Heart left ventricle (tissue), 16 donors: ENCODE results near the gene NALCN. TPM values are rescaled to one million over a fixed set of nuclear protein-coding genes. Genes with fewer than 3 reads are reported as not detected.

Experiments
- ATAC-seq, 4 donors: fragments of 200-7000 bp; cut with Tn5 transposase; one replicate each; pipeline ENCODE4 v1.9.1; 2020 to 2022; ENCODE audit warnings: moderate library complexity in 4 of 4, mild to moderate bottlenecking in 3 of 4, moderate number of reproducible peaks in 1 of 4
- DNase-seq, 5 donors: peaks; one replicate each; pipeline ENCODE4 v3.0.0-alpha.2; 2020
- H3K27ac ChIP-seq, 12 donors: fragments of 200-600 bp; sonication (generic) in 4 of 12; one replicate each; pipeline versions ENCODE4 v1.5.0 to v1.8.0; 2016 to 2022; ENCODE audit warnings: mild to moderate bottlenecking in 2 of 12
- H3K27me3 ChIP-seq, 9 donors: fragments of 200-600 bp; sonication (generic) in 2 of 9; one replicate each; pipeline versions ENCODE4 v1.5.1 to v1.8.0; 2016 to 2022; ENCODE audit warnings: mild to moderate bottlenecking in 3 of 9
- H3K36me3 ChIP-seq, 9 donors: fragments of 200-600 bp; sonication (generic) in 2 of 9; one replicate each; pipeline versions ENCODE4 v1.5.0 to v1.8.0; 2018 to 2022; ENCODE audit warnings: mild to moderate bottlenecking in 2 of 9
- H3K4me1 ChIP-seq, 12 donors: fragments of 200-600 bp; sonication (generic) in 4 of 12; one replicate each; pipeline versions ENCODE4 v1.5.0 to v1.8.0; 2016 to 2022; ENCODE audit warnings: mild to moderate bottlenecking in 3 of 12
- H3K4me3 ChIP-seq, 12 donors: fragments of 200-600 bp; sonication (generic) in 4 of 12; one replicate each; pipeline versions ENCODE4 v1.5.0 to v1.8.0; 2017 to 2022; ENCODE audit warnings: mild to moderate bottlenecking in 9 of 12, moderate library complexity in 4 of 12
- H3K9me3 ChIP-seq, 12 donors: fragments of 200-600 bp; sonication (generic) in 4 of 12; one replicate each; pipeline versions ENCODE4 v1.5.0 to v1.8.0; 2016 to 2022; ENCODE audit warnings: mild to moderate bottlenecking in 1 of 12
- POLR2A ChIP-seq, 2 donors: fragments of 450-650 bp; IDR thresholded peaks; one replicate each; pipeline ENCODE4 v1.6.1; 2017; ENCODE audit warnings: antibody characterized with exemption in 2 of 2, mild to moderate bottlenecking in 2 of 2, moderate library complexity in 2 of 2
- WGBS, 4 donors: extraction: QIAGEN DNeasy Blood & Tissue Kit in 2 of 4; methylation state at CpG; one replicate each; pipeline versions ENCODE4 v1.1.5 to v1.1.7; 2013 to 2018; 5-methylcytosine and 5-hydroxymethylcytosine counted together
- intact Hi-C, 10 donors: fragments of 100-400 bp; cut with DNase I; formaldehyde crosslinking; loops; one replicate each; pipeline versions ENCODE4 v1.11.1 to v1.14.2; 2022
- polyA plus RNA-seq, 2 donors: library from polyadenylated mRNA; stranded (reverse); fragments of 200-250 nt; gene quantifications; one replicate each; pipeline ENCODE4 v1.2.3, GENCODE V29; 2013
- total RNA-seq, 9 donors: library from RNA; depleted of rRNA in 2 of 9; stranded (reverse); fragments of >200 nt in 2 of 9; fragmentation: NEBNext Ultra II Directional in 3 of 9; extraction: Animal tissue kit (Norgen Biotek cat#: 25700) in 3 of 9; gene quantifications; one replicate each; pipeline versions ENCODE4 v1.1.0 to v1.2.4, GENCODE V29; 2016 to 2023
- TF ChIP-seq, protein P1 (sequence below), 12 donors: fragments of 200-600 bp; sonication (generic) in 4 of 12; IDR thresholded peaks; one replicate each; pipeline versions ENCODE4 v1.5.0 to v1.8.0; 2018 to 2022; ENCODE audit warnings: antibody characterized with exemption in 12 of 12, mild to moderate bottlenecking in 5 of 12
- donor health status: ischemic (EF 13 %, LVEDD 7.1; RV severe dilation, severe dysfunction).
- donor health status: healthy with polysubstance abuse.
- donor health status: DM: no; HTN: yes; CAD: no.
- donor health status: DM: no; HTN: no; CAD: no.
- donor health status: ischemic (EF 25% LVEDD 6.9; RV normal size, moderate dysfunction).
- donor health status: ischemic (EF 25% LVEDD 5.7; RV mildly dilated, moderate dysfunction).
- donor health status: healthy.
- donor health status: DM: yes; HTN: yes; CAD: no.
- donor health status: ischemic (EF 35%, LVEDD 5.7; RV mildly dilated, moderate dysfunction).
- donor health status: nonischemic (EF 11% LVEDD 7.7; RV severe dilation, severe dysfunction).
- donor health status: DM: yes; HTN: yes; CAD: no.
- donor health status: PGD.
- donor health status: ischemic (EF 29% LVEDD 5.4; RV normal size, mild dysfunction).
- donor health status: nonischemic (EF 23%, LVEDD 6.1; RV moderate dilation, normal function).

NALCN gene
- total and polyA plus RNA-seq, 11 donors, result 1.9 to 11.4 (median 6.8) TPM; not detected in 1

DNA sequence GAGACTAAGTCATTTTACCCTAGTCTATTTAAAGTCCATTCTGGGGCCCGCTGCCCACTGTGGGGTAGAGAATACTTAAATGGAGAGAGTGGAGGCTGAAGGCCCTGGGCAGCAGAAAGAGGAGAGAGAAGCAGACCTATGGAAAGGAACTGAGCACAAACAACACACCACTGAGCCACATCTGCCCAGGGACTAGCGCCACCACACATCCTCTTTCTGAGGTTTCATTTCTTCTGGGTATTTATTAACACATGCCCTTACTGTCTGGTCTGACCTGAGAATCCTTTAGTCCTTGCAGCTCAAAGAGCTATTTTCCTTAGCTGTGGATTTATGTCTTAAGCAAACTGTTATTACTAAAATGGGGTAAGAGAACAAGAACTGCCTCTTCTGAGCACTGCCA lies 154.0 kb downstream of the NALCN start:
- ATAC-seq, result no peak
- Histone ChIP-seq H3K9me3 (no peaks in the 10 kb centered on the region), H3K27me3 (no peaks in the 10 kb centered on the region), H3K27ac (no peak overlapping the region), H3K36me3 (peaks cover 0 to 5% (median 0%) of the 10 kb centered on the region in 9 donors), H3K4me1 (no peaks in the 10 kb centered on the region), H3K4me3 (no peak overlapping the region)
- WGBS, 4 donors, result 79 to 86% (median 82%) methylated on average over 2 of the region's 2 CpGs
- TF ChIP-seq, protein P1, sequence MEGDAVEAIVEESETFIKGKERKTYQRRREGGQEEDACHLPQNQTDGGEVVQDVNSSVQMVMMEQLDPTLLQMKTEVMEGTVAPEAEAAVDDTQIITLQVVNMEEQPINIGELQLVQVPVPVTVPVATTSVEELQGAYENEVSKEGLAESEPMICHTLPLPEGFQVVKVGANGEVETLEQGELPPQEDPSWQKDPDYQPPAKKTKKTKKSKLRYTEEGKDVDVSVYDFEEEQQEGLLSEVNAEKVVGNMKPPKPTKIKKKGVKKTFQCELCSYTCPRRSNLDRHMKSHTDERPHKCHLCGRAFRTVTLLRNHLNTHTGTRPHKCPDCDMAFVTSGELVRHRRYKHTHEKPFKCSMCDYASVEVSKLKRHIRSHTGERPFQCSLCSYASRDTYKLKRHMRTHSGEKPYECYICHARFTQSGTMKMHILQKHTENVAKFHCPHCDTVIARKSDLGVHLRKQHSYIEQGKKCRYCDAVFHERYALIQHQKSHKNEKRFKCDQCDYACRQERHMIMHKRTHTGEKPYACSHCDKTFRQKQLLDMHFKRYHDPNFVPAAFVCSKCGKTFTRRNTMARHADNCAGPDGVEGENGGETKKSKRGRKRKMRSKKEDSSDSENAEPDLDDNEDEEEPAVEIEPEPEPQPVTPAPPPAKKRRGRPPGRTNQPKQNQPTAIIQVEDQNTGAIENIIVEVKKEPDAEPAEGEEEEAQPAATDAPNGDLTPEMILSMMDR (IDR thresholded peaks at IDR 0.05), result no peak
- TF ChIP-seq POLR2A (IDR thresholded peaks at IDR 0.05), result no peak
- intact Hi-C loops, result no loop called here
- no peak for DNase-seq

DNA sequence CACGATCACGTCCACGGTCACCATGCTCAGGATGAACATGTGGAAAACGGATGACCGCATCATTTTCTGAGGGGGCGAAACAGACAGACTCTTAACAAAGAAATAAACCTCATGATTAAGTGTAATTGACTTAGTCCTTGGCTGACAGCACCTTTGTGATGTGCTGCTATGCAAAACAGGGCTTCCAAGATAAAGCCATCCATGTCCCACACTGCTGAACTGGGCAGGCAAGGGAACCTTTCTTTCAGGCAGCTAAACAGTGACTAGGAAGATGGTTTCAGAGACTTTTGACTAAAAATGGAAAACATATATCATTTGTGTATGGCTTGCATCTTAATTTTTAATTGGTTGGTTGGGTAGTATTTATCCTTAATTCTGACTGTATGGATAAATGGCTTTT lies 157.8 kb downstream of the NALCN start:
- Histone ChIP-seq H3K36me3 (peaks cover 0 to 5% (median 0%) of the 10 kb centered on the region in 9 donors), H3K9me3 (no peaks in the 10 kb centered on the region), H3K27me3 (no peaks in the 10 kb centered on the region), H3K4me3 (no peak overlapping the region), H3K4me1 (no peaks in the 10 kb centered on the region), H3K27ac (no peak overlapping the region)
- TF ChIP-seq, protein P1 (IDR thresholded peaks at IDR 0.05), result no peak
- TF ChIP-seq POLR2A (IDR thresholded peaks at IDR 0.05), result no peak
- no peak for DNase-seq
- WGBS, 4 donors, result 89 to 94% (median 91%) methylated on average over 6 of the region's 6 CpGs
- intact Hi-C loops, result no loop called here
- ATAC-seq, result no peak

DNA sequence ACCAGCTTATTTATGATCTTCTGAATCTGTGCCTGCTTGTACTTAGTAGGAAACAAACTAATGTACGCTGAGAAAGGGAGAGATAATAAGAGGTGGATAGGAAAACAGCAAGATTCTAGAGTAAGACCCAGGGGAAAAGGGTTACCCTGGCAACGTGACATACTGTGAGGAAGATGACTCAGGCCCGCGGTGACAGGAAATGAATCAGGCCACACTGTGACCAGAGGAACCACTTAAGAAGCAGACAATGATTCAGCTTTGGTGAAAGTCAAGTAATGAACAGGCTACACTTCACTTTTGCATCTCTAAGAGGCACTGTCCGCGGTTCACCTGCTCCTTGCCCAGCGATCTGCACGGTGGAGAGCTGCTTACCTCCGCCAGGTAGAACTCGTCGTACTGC lies 158.2 kb downstream of the NALCN start:
- TF ChIP-seq, protein P1 (IDR thresholded peaks at IDR 0.05), result no peak
- no peak for TF ChIP-seq POLR2A (IDR thresholded peaks at IDR 0.05)
- intact Hi-C loops, result no loop called here
- H3K27ac ChIP-seq, result no peak overlapping the region
- no peak for ATAC-seq
- WGBS, 4 donors, result 59 to 68% (median 66%) methylated on average over 11 of the region's 11 CpGs
- DNase-seq, result no peak
- H3K9me3 ChIP-seq, result peaks cover 0 to 2% (median 0%) of the 10 kb centered on the region in 12 donors
- H3K4me3 ChIP-seq, result no peak overlapping the region
- H3K4me1 ChIP-seq, result no peaks in the 10 kb centered on the region
- H3K27me3 ChIP-seq, result no peaks in the 10 kb centered on the region
- H3K36me3 ChIP-seq, result peaks cover 0 to 5% (median 0%) of the 10 kb centered on the region in 9 donors

DNA sequence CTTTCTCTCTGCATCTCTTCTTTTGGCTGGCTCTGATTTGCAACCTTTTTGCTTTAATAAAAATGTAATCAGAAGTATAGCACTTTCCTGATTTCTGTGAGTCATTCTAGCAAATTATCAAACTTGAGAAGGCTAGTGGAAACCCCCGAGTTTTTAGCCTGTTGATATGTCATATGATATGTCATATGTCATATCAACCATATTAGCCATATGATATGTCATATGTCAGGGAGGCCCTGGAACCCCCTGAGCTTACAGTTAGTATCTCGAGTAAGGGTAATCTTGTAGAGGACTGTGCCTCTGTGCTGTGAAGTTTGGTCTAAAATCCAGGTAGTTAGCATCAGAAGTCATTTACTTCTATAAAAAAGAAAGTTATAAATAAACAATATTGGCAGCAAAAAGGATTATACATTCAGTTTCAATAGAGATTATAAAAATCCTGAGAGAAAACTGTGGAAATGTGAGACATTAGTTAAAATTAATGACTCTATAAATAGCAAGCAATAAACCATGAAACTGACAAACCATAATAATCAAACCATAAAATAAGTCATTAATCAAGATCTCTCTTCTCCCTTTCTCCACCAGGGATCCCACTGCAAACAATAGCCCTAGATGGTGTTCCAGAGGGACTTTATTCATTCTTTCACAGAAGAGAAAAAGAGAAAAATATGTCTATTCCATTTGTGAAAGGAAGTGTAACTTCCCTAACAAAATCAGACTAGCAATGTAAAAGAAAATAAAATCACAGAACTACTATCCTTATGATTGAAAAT lies 167.4 kb downstream of the NALCN start:
- no peak for DNase-seq
- ATAC-seq, result no peak
- Histone ChIP-seq H3K4me1 (no peaks in the 10 kb centered on the region), H3K36me3 (no peaks in the 10 kb centered on the region), H3K27me3 (no peaks in the 10 kb centered on the region), H3K4me3 (no peak overlapping the region), H3K9me3 (peaks cover 0 to 18% (median 5%) of the 10 kb centered on the region in 12 donors), H3K27ac (no peak overlapping the region)
- intact Hi-C loops, result no loop called here
- TF ChIP-seq, protein P1 (IDR thresholded peaks at IDR 0.05), result no peak
- TF ChIP-seq POLR2A (IDR thresholded peaks at IDR 0.05), result no peak
- 58 to 65% (median 61%) methylated on average over 2 of the region's 2 CpGs for WGBS, 4 donors
